ENCODE data around the gene GPR65. TPM values are rescaled to one million over a fixed set of nuclear protein-coding genes. Genes with fewer than 3 reads are reported as not detected.
A peak's percentile ranks its signal among the peaks of the same experiment; 100 is the strongest.

The GPR65 gene
- total RNA-seq, 6 experiments from 2014 or later: 1.0 to 2.7 (median 1.2) TPM

GRCh38 chr14:88005978-88006851 is 1.3 kb downstream of the GPR65 start:
- DNase-seq: no peak
- 68% methylated on average over 13 of the region's 13 CpGs for WGBS (ENCODE audit: insufficient coverage, low coverage, low lambda C conversion rate, missing lambda C conversion rate)
- intact Hi-C loops (cut with DNase I): no loop called here
- H3K27me3 ChIP-seq: no peaks in the 10 kb centered on the region
- no peaks in the 10 kb centered on the region for H3K36me3 ChIP-seq
- H3K4me1 ChIP-seq: no peaks in the 10 kb centered on the region
- no peaks in the 10 kb centered on the region for H3K9me3 ChIP-seq
- H3K27ac ChIP-seq: peak overlapping the region in 2 of 3 donors; percentile 25 to 26
- ATAC-seq: peak; percentile 71 to 73 (median 72)
- H3K4me3 ChIP-seq: peak overlapping the region in 1 of 3 donors; percentile 29
- no peak for TF ChIP-seq CTCF (IDR thresholded peaks at IDR 0.05)
- TF ChIP-seq POLR2A (IDR thresholded peaks at IDR 0.05): peak; percentile 33

DNA sequence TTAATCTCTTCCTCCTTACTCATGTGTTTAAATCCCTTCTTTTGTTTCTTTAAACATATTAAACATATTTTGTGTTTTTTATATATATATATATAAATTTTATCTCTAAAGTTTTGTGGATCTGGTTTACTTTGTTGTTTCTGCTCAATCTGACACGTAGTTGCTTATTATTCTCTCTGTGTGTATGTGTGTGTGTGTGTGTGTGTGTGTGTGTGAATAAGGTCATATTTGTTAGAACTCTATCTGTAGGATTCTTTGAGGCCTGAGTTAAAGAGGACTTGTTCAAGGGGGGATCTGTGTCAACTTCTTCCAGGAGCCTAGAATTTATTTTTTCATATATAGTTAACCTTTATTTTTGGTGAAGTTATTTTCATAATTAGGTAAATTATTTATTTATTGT is 2.7 kb downstream of the GPR65 start:
- no peak overlapping the region for H3K27ac ChIP-seq
- H3K4me1 ChIP-seq: no peaks in the 10 kb centered on the region
- intact Hi-C loops (cut with DNase I): no loop called here
- WGBS (ENCODE audit: insufficient coverage, low coverage, low lambda C conversion rate, missing lambda C conversion rate): 38% methylated on average over 1 of the region's 1 CpG
- no peak for ATAC-seq
- H3K27me3 ChIP-seq: no peaks in the 10 kb centered on the region
- H3K4me3 ChIP-seq: no peak overlapping the region
- no peaks in the 10 kb centered on the region for H3K9me3 ChIP-seq
- H3K36me3 ChIP-seq: no peaks in the 10 kb centered on the region
- no peak for DNase-seq
- TF ChIP-seq CTCF (IDR thresholded peaks at IDR 0.05): no peak
- no peak for TF ChIP-seq POLR2A (IDR thresholded peaks at IDR 0.05)

GRCh38 chr14:88008039-88008742 is 3.3 kb downstream of the GPR65 start:
- no peaks in the 10 kb centered on the region for H3K27me3 ChIP-seq
- DNase-seq (no peak), ATAC-seq (no peak)
- 88% methylated on average over 2 of the region's 2 CpGs for WGBS (ENCODE audit: insufficient coverage, low coverage, low lambda C conversion rate, missing lambda C conversion rate)
- H3K4me1 ChIP-seq: no peaks in the 10 kb centered on the region
- TF ChIP-seq POLR2A (IDR thresholded peaks at IDR 0.05) (no peak), CTCF (IDR thresholded peaks at IDR 0.05) (no peak)
- H3K4me3 ChIP-seq: no peak overlapping the region
- intact Hi-C loops (cut with DNase I): no loop called here
- no peaks in the 10 kb centered on the region for H3K9me3 ChIP-seq
- H3K36me3 ChIP-seq: no peaks in the 10 kb centered on the region
- H3K27ac ChIP-seq: no peak overlapping the region

- no peak overlapping the region for H3K4me3 ChIP-seq
- DNase-seq: no peak
- intact Hi-C loops (cut with DNase I): no loop called here
- no peaks in the 10 kb centered on the region for H3K27me3 ChIP-seq
- H3K27ac ChIP-seq: no peak overlapping the region
- no peaks in the 10 kb centered on the region for H3K4me1 ChIP-seq
- no peak for ATAC-seq
- no peaks in the 10 kb centered on the region for H3K36me3 ChIP-seq
- TF ChIP-seq CTCF (IDR thresholded peaks at IDR 0.05) (no peak), POLR2A (IDR thresholded peaks at IDR 0.05) (no peak)
- H3K9me3 ChIP-seq: no peaks in the 10 kb centered on the region
- 75% methylated on average over 1 of the region's 1 CpG for WGBS (ENCODE audit: insufficient coverage, low coverage, low lambda C conversion rate, missing lambda C conversion rate)
Observed at GRCh38 chr14:88009486-88009885, 4.6 kb downstream of the GPR65 start.
